ENCODE measurements around the gene GSG1L2. TPM values are rescaled to one million over a fixed set of nuclear protein-coding genes. Genes with fewer than 3 reads are reported as not detected.

The GSG1L2 gene
- total and polyA plus RNA-seq, 2 of the 4 experiments (the other 2 are of a cell fraction), result not detected

DNA sequence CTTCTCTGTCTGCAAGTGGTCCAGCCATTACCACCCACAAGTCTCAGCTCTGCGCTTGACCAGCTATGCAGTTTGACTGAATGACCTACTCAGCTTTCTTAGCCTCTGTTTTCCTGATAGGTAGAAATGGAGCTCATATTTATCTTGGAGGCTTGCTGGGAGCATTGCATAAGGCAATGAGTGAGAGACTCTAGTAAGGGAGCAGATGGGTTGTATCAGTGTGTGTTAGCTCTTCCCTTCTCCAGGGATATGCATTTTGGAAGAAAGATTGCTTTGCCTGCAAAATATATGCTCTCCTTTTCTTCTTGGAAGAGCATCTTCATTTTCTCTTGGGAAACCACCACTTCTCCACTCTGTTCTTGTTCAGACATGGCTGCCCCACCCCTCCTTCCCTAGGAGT, 56.6 kb downstream of the GSG1L2 start:
- Histone ChIP-seq H2AFZ (replicated peaks; ENCODE audit: low read length, poor library complexity) (no peak overlapping the region), H2BK120ac (ENCODE audit: low read depth, low read length) (no peak overlapping the region), H2BK20ac (ENCODE audit: low read depth, low read length) (no peak overlapping the region), H2AK5ac (ENCODE audit: low read depth, low read length) (no peak overlapping the region), H3K9ac (ENCODE audit: low read depth, low read length) (no peak overlapping the region), H3K4me3 (ENCODE audit: insufficient read depth, low read depth, low read length) (no peak overlapping the region), H3K36me3 (ENCODE audit: control insufficient read depth, insufficient read depth, low read length) (no peaks in the 10 kb centered on the region), H4K20me1 (ENCODE audit: insufficient read depth, low read length) (no peaks in the 10 kb centered on the region), H3K56ac (ENCODE audit: extremely low read depth, insufficient read depth, low read length) (no peak overlapping the region), H3K27me3 (ENCODE audit: control insufficient read depth, insufficient read depth, low read length) (no peaks in the 10 kb centered on the region; the same call in 1 of the 2 replicates), H3K4me2 (ENCODE audit: low read depth, low read length) (no peak overlapping the region), H4K8ac (ENCODE audit: low read depth in 2 of 2, low read length in 2 of 2) (no peak overlapping the region), H3K9me3 (ENCODE audit: control insufficient read depth, insufficient read depth, low read length) (no peaks in the 10 kb centered on the region), H3K23ac (ENCODE audit: low read depth, low read length) (no peak overlapping the region), H2BK15ac (ENCODE audit: low read depth, low read length) (no peak overlapping the region), H3K4me1 (ENCODE audit: control insufficient read depth, insufficient read depth, low read length) (no peaks in the 10 kb centered on the region), H3K79me1 (ENCODE audit: low read depth in 1 of 2, low read length in 2 of 2) (no peaks in the 10 kb centered on the region), H2AK9ac (replicated peaks; ENCODE audit: low read depth, low read length, poor library complexity) (no peak overlapping the region), H3K9me1 (ENCODE audit: insufficient read depth, low read length) (no peaks in the 10 kb centered on the region), H3K14ac (replicated peaks; ENCODE audit: low read depth, low read length) (no peak overlapping the region), H4K5ac (ENCODE audit: low read depth, low read length) (no peak overlapping the region), H3K4ac (ENCODE audit: low read depth, low read length) (no peak overlapping the region), H3K27ac (ENCODE audit: insufficient read depth, low read length) (no peak overlapping the region), H4K91ac (ENCODE audit: insufficient read depth, low read depth, low read length) (no peak overlapping the region), H3K18ac (ENCODE audit: low read depth, low read length) (no peak overlapping the region), H2BK5ac (ENCODE audit: low read depth, low read length, poor library complexity, severe bottlenecking) (no peak overlapping the region)
- dilution Hi-C loops (cut with HindIII; ENCODE audit: low sequenced_read_pairs, unreplicated experiment) (no loop called here), in situ Hi-C loops (cut with MboI; ENCODE audit: low sequenced_read_pairs) (no loop called here), intact Hi-C loops (cut with micrococcal nuclease) (no loop called here)
- DNase-seq (no peak), ATAC-seq (ENCODE audit: low read depth) (no peak)
- TF ChIP-seq RCOR1 (IDR thresholded peaks at IDR 0.05; ENCODE audit: insufficient replicate concordance, low read length) (no peak), MAFK (IDR thresholded peaks at IDR 0.05; ENCODE audit: low read depth, low read length) (no peak), MAZ (IDR thresholded peaks at IDR 0.05; ENCODE audit: borderline replicate concordance, low read depth, low read length) (no peak), CEBPB (IDR thresholded peaks at IDR 0.05; ENCODE audit: low read depth, low read length) (no peak), POLR2A (IDR thresholded peaks at IDR 0.05; ENCODE audit: low read depth, low read length) (no peak), MXI1 (IDR thresholded peaks at IDR 0.05; ENCODE audit: borderline replicate concordance, low read depth, low read length) (no peak), RFX5 (IDR thresholded peaks at IDR 0.05; ENCODE audit: low read depth, low read length) (no peak), FOS (IDR thresholded peaks at IDR 0.05; ENCODE audit: low read depth, low read length) (no peak), SMC3 (IDR thresholded peaks at IDR 0.05; ENCODE audit: low read depth, low read length) (no peak), CHD1 (IDR thresholded peaks at IDR 0.05; ENCODE audit: low read depth, low read length) (no peak), BHLHE40 (IDR thresholded peaks at IDR 0.05; ENCODE audit: low read depth, low read length) (no peak), NFE2L2 (IDR thresholded peaks at IDR 0.05; ENCODE audit: low read depth, low read length) (no peak), RAD21 (IDR thresholded peaks at IDR 0.05; ENCODE audit: low read length) (no peak)
- TF ChIP-seq, protein P1, sequence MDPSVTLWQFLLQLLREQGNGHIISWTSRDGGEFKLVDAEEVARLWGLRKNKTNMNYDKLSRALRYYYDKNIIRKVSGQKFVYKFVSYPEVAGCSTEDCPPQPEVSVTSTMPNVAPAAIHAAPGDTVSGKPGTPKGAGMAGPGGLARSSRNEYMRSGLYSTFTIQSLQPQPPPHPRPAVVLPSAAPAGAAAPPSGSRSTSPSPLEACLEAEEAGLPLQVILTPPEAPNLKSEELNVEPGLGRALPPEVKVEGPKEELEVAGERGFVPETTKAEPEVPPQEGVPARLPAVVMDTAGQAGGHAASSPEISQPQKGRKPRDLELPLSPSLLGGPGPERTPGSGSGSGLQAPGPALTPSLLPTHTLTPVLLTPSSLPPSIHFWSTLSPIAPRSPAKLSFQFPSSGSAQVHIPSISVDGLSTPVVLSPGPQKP (IDR thresholded peaks at IDR 0.05; ENCODE audit: borderline replicate concordance, low read depth, low read length), result no peak
- TF ChIP-seq, protein P2, sequence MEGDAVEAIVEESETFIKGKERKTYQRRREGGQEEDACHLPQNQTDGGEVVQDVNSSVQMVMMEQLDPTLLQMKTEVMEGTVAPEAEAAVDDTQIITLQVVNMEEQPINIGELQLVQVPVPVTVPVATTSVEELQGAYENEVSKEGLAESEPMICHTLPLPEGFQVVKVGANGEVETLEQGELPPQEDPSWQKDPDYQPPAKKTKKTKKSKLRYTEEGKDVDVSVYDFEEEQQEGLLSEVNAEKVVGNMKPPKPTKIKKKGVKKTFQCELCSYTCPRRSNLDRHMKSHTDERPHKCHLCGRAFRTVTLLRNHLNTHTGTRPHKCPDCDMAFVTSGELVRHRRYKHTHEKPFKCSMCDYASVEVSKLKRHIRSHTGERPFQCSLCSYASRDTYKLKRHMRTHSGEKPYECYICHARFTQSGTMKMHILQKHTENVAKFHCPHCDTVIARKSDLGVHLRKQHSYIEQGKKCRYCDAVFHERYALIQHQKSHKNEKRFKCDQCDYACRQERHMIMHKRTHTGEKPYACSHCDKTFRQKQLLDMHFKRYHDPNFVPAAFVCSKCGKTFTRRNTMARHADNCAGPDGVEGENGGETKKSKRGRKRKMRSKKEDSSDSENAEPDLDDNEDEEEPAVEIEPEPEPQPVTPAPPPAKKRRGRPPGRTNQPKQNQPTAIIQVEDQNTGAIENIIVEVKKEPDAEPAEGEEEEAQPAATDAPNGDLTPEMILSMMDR (conservative IDR thresholded peaks at IDR 0.05; ENCODE audit: low read depth, low read length), result no peak
- TF ChIP-seq, protein P3, sequence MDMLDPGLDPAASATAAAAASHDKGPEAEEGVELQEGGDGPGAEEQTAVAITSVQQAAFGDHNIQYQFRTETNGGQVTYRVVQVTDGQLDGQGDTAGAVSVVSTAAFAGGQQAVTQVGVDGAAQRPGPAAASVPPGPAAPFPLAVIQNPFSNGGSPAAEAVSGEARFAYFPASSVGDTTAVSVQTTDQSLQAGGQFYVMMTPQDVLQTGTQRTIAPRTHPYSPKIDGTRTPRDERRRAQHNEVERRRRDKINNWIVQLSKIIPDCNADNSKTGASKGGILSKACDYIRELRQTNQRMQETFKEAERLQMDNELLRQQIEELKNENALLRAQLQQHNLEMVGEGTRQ (IDR thresholded peaks at IDR 0.05; ENCODE audit: low read depth, low read length), result no peak
- ChIA-PET CTCF (no interaction called here), POLR2A (ENCODE audit: unreplicated experiment) (no interaction called here)
- no CpG with 5 or more reads among the region's 1 CpG for WGBS, 2 experiments (ENCODE audit: extremely low coverage in 2 of 2, insufficient read length in 1 of 2)
- no TSS peak for BruUV-seq (replicated peaks)

Data from IMR-90 (cell line).